Posterior vena cava (tissue), 2 donors: ENCODE measurements around the gene MAN1C1. TPM values are rescaled to one million over a fixed set of nuclear protein-coding genes. Genes with fewer than 3 reads are reported as not detected.

Source experiments
- DNase-seq: peaks from one replicate; pipeline ENCODE4 v3.0.0-alpha.2; 2020; ENCODE audit warnings: low spot score
- intact Hi-C, 2 donors: fragments of 100-400 bp; cut with DNase I; formaldehyde crosslinking; loops; one replicate each; pipeline versions ENCODE4 v1.14.1 to v1.14.2; 2022 to 2023
- total RNA-seq, 2 donors: library from RNA; stranded (reverse); fragmentation: NEBNext Ultra II Directional; extraction: Animal tissue kit (Norgen Biotek cat#: 25700); gene quantifications; one replicate each; pipeline ENCODE4 v1.2.1, GENCODE V29; 2021
- donor health status: DM: yes; HTN: yes; CAD: no.
- donor health status: DM: yes; HTN: yes; CAD: no.

The MAN1C1 gene
- total RNA-seq, 2 donors from 2014 or later, result 15.0 to 29.4 TPM

- intact Hi-C loops, result no loop called here
- DNase-seq, result peak; percentile 87
Observed at GRCh38 chr1:25771221-25772114, 154.9 kb downstream of the MAN1C1 start.

GRCh38 chr1:25772164-25772563 is 155.6 kb downstream of the MAN1C1 start:
- intact Hi-C loops, result no loop called here
- no peak for DNase-seq

- no peak for DNase-seq
- intact Hi-C loops, result no loop called here
Observed at GRCh38 chr1:25772692-25773245, 156.2 kb downstream of the MAN1C1 start.

- no peak for DNase-seq
- intact Hi-C loops, result no loop called here
Observed at GRCh38 chr1:25773441-25774125, 157.0 kb downstream of the MAN1C1 start.

- intact Hi-C loops, result no loop called here
- DNase-seq, result no peak
Observed at GRCh38 chr1:25774206-25774803, 157.7 kb downstream of the MAN1C1 start.

GRCh38 chr1:25774921-25775771 is 158.6 kb downstream of the MAN1C1 start:
- DNase-seq, result no peak

GRCh38 chr1:25779388-25779787 is 162.8 kb downstream of the MAN1C1 start:
- intact Hi-C loops, result no loop called here

More at GRCh38 chr1:25774921-25775771, 158.6 kb downstream of the MAN1C1 start:
- intact Hi-C loops, result no loop called here

GRCh38 chr1:25779894-25780293 is 163.3 kb downstream of the MAN1C1 start:
- DNase-seq, result no peak
- intact Hi-C loops, result no loop called here

More at GRCh38 chr1:25779388-25779787, 162.8 kb downstream of the MAN1C1 start:
- no peak for DNase-seq

- intact Hi-C loops, result no loop called here
- DNase-seq, result no peak
Observed at GRCh38 chr1:25780318-25781129, 163.9 kb downstream of the MAN1C1 start.

- no peak for DNase-seq
- intact Hi-C loops, result no loop called here
Observed at GRCh38 chr1:25781130-25781433, 164.5 kb downstream of the MAN1C1 start.

- intact Hi-C loops, result no loop called here
- no peak for DNase-seq
Observed at GRCh38 chr1:25782608-25783201, 166.1 kb downstream of the MAN1C1 start.

- DNase-seq, result no peak
- intact Hi-C loops, result no loop called here
Observed at GRCh38 chr1:25784575-25785051, 168.0 kb downstream of the MAN1C1 start.

GRCh38 chr1:25785333-25786067 is 168.9 kb downstream of the MAN1C1 start:
- intact Hi-C loops, result no loop called here
- no peak for DNase-seq

GRCh38 chr1:25786887-25787759 is 170.5 kb downstream of the MAN1C1 start:
- no peak for DNase-seq
- intact Hi-C loops, result no loop called here

GRCh38 chr1:25787760-25788166 is 171.2 kb downstream of the MAN1C1 start:
- intact Hi-C loops, result no loop called here

GRCh38 chr1:25790472-25790871 is 173.9 kb downstream of the MAN1C1 start:
- DNase-seq, result no peak
- intact Hi-C loops, result loop anchor here in 1 of 2 donors (10.0 kb wide), 1 partner anchor 96 kb away; no protein-coding TSS in a partner anchor

More at GRCh38 chr1:25787760-25788166, 171.2 kb downstream of the MAN1C1 start:
- no peak for DNase-seq
